SU-DHL-6 (cell line): Measurements from ENCODE around the gene AHDC1.
A peak's percentile ranks its signal among the peaks of the same experiment; 100 is the strongest.
"Not testable (repeated sequence)": the region's sequence is repeated elsewhere in the genome, so short reads cannot be mapped to it uniquely, and the experiment has no call there.

Experiments used
- H2AFZ ChIP-seq: fragments of 200-600 bp; sonication (generic); 2 replicates; pipeline ENCODE4 v1.6.1; 2014; ENCODE audit warnings: low read depth, mild to moderate bottlenecking, moderate library complexity, mixed read lengths, antibody characterized with exemption, low read length; ENCODE audit not compliant: severe bottlenecking
- H3F3A ChIP-seq: fragments of 200-600 bp; shearing (Covaris generic); 2 replicates; pipeline ENCODE4 v1.6.0; 2016; ENCODE audit warnings: antibody characterized with exemption, mild to moderate bottlenecking; ENCODE audit not compliant: insufficient read depth
- H3K27ac ChIP-seq: fragments of 200-600 bp; sonication (generic); 2 replicates; pipeline ENCODE4 v1.5.1; 2016; ENCODE audit warnings: low read depth, mild to moderate bottlenecking, low read length, moderate library complexity, mixed read lengths
- H3K27me3 ChIP-seq: fragments of 200-600 bp; sonication (generic), shearing (Covaris generic); 2 replicates; pipeline ENCODE4 v1.6.0; 2014; ENCODE audit warnings: mild to moderate bottlenecking, low read length
- H3K36me3 ChIP-seq: fragments of 200-600 bp; sonication (generic); 2 replicates; pipeline ENCODE4 v1.6.1; 2014; ENCODE audit warnings: mild to moderate bottlenecking, low read length, mixed read lengths
- H3K4me2 ChIP-seq: fragments of 300-600, 200-600 bp; shearing (Covaris generic), sonication (generic); 2 replicates; pipeline ENCODE4 v1.6.0; 2014; ENCODE audit warnings: low read length, low read depth, mild to moderate bottlenecking; ENCODE audit not compliant: poor library complexity, severe bottlenecking
- H3K4me3 ChIP-seq: fragments of 200-600 bp; sonication (generic); 2 replicates; pipeline ENCODE4 v1.5.1; 2014; ENCODE audit warnings: antibody characterized with exemption, low read length, mild to moderate bottlenecking, mixed read lengths; ENCODE audit not compliant: insufficient read depth, poor library complexity, severe bottlenecking
- H3K79me2 ChIP-seq: fragments of 200-600 bp; sonication (generic); 2 replicates; pipeline ENCODE4 v1.6.1; 2014; ENCODE audit warnings: mild to moderate bottlenecking, low read length, moderate library complexity; ENCODE audit not compliant: insufficient read depth
- H3K9ac ChIP-seq: fragments of 200-600 bp; sonication (generic); 2 replicates; pipeline ENCODE4 v1.7.0; 2014; ENCODE audit warnings: mild to moderate bottlenecking, low read length
- H3K9me2 ChIP-seq: fragments of 200-600 bp; sonication (generic); replicated peaks from 2 replicates; pipeline ENCODE4 v1.6.1; 2014; ENCODE audit warnings: low read length; ENCODE audit not compliant: insufficient read depth
- H3K9me3 ChIP-seq: fragments of 200-600 bp; sonication (generic); 2 replicates; pipeline ENCODE4 v1.6.1; 2014; ENCODE audit warnings: low read length, mixed read lengths; ENCODE audit not compliant: insufficient read depth
- H4K20me1 ChIP-seq: fragments of 200-600 bp; sonication (generic); 2 replicates; pipeline ENCODE4 v1.6.1; 2014; ENCODE audit warnings: low read depth, mild to moderate bottlenecking, antibody characterized with exemption, low read length, moderate library complexity, mixed read lengths
- CTCF ChIP-seq: fragments of 200-600 bp; sonication (generic); IDR thresholded peaks from one replicate; pipeline ENCODE4 v1.5.1; 2017; ENCODE audit warnings: antibody characterized with exemption, mild to moderate bottlenecking, low read length, moderate library complexity; ENCODE audit not compliant: insufficient read depth, poor library complexity, severe bottlenecking
- EZH2phosphoT487 ChIP-seq: fragments of 200-600 bp; sonication (generic), shearing (Covaris generic); conservative IDR thresholded peaks from 2 replicates; pipeline ENCODE4 v1.6.1; 2018; ENCODE audit warnings: mild to moderate bottlenecking, antibody characterized with exemption, low read length, moderate library complexity, mixed read lengths

AHDC1 gene

GRCh38 chr1:27645071-27645415 is 41.1 kb upstream of the AHDC1 start:
- no peak overlapping the region for H3K4me3 ChIP-seq
- no peak overlapping the region for H2AFZ ChIP-seq
- H3K9me2 ChIP-seq = no peaks in the 10 kb centered on the region
- H4K20me1 ChIP-seq = no peaks in the 10 kb centered on the region
- H3K27ac ChIP-seq = no peak overlapping the region
- no peak for TF ChIP-seq EZH2phosphoT487
- no peak for TF ChIP-seq CTCF
- no peaks in the 10 kb centered on the region for H3K9me3 ChIP-seq
- H3K9ac ChIP-seq = no peak overlapping the region
- no peaks in the 10 kb centered on the region for H3K27me3 ChIP-seq
- H3K36me3 ChIP-seq = no peaks in the 10 kb centered on the region
- no peaks in the 10 kb centered on the region for H3K79me2 ChIP-seq
- no peak overlapping the region for H3K4me2 ChIP-seq
- no peaks in the 10 kb centered on the region for H3F3A ChIP-seq

GRCh38 chr1:27644369-27645070 is 40.6 kb upstream of the AHDC1 start:
- Histone ChIP-seq H3K9me3 (no peaks in the 10 kb centered on the region), H3K27ac (no peak overlapping the region), H3K4me3 (no peak overlapping the region), H3K4me2 (no peak overlapping the region), H3K36me3 (no peaks in the 10 kb centered on the region), H3K27me3 (no peaks in the 10 kb centered on the region), H3K79me2 (no peaks in the 10 kb centered on the region), H2AFZ (no peak overlapping the region), H3F3A (no peaks in the 10 kb centered on the region), H3K9me2 (no peaks in the 10 kb centered on the region), H3K9ac (no peak overlapping the region), H4K20me1 (no peaks in the 10 kb centered on the region)
- TF ChIP-seq EZH2phosphoT487 = no peak
- no peak for TF ChIP-seq CTCF

GRCh38 chr1:27643600-27644368 is 39.8 kb upstream of the AHDC1 start:
- Histone ChIP-seq H3K27ac (no peak overlapping the region), H4K20me1 (no peaks in the 10 kb centered on the region), H2AFZ (no peak overlapping the region), H3K36me3 (no peaks in the 10 kb centered on the region), H3F3A (no peaks in the 10 kb centered on the region), H3K9me3 (no peaks in the 10 kb centered on the region), H3K79me2 (no peaks in the 10 kb centered on the region), H3K9ac (no peak overlapping the region), H3K4me3 (no peak overlapping the region), H3K27me3 (no peaks in the 10 kb centered on the region), H3K9me2 (no peaks in the 10 kb centered on the region), H3K4me2 (no peak overlapping the region)
- peak; percentile 60 for TF ChIP-seq CTCF
- TF ChIP-seq EZH2phosphoT487 = no peak

GRCh38 chr1:27640514-27640913 is 36.6 kb upstream of the AHDC1 start:
- H3K4me3 ChIP-seq, H3K27ac ChIP-seq, H3K4me2 ChIP-seq: not testable (repeated sequence)

More at GRCh38 chr1:27640514-27640913, 36.6 kb upstream of the AHDC1 start:
- H3F3A ChIP-seq, H3K9me3 ChIP-seq, H4K20me1 ChIP-seq, H3K9me2 ChIP-seq, H3K36me3 ChIP-seq, H3K9ac ChIP-seq, H3K79me2 ChIP-seq, H2AFZ ChIP-seq, H3K27me3 ChIP-seq: not testable (repeated sequence)
